WTC11 (cell line): ENCODE results near the gene PAOX. TPM values are rescaled to one million over a fixed set of nuclear protein-coding genes. Genes with fewer than 3 reads are reported as not detected.

Source experiments
- ATAC-seq: fragments of 200-7000 bp; cut with Tn5 transposase; 2 replicates; pipeline ENCODE4 v1.10.0; 2021; ENCODE audit warnings: mild to moderate bottlenecking, moderate library complexity
- CTCF ChIA-PET: fragments of 300-600 bp; sonication (Branson Sonifier 250); formaldehyde crosslinking; loops from one replicate; lab custom pipeline; 2021; ENCODE audit warnings: antibody characterized with exemption; lab: Charles Lee
- POLR2A ChIA-PET: fragments of 350-600 bp; sonication (Branson Sonifier 250); formaldehyde crosslinking; loops from one replicate; lab custom pipeline; 2021; ENCODE audit warnings: antibody characterized with exemption; lab: Charles Lee
- DNase-seq: peaks from one replicate; pipeline ENCODE4 v3.0.0; 2021; ENCODE audit warnings: low spot score
- H3K27ac Mint-ChIP-seq: 2 replicates; pipeline ENCODE4 v1.8.0; 2021; ENCODE audit warnings: mixed read lengths
- H3K27me3 Mint-ChIP-seq: 2 replicates; pipeline ENCODE4 v1.8.0; 2021; ENCODE audit warnings: low read depth, mild to moderate bottlenecking, moderate library complexity, mixed read lengths
- H3K36me3 Mint-ChIP-seq: 2 replicates; pipeline ENCODE4 v1.8.0; 2021; ENCODE audit warnings: mixed read lengths
- H3K4me1 Mint-ChIP-seq: 2 replicates; pipeline ENCODE4 v1.8.0; 2022; ENCODE audit warnings: mixed read lengths
- H3K4me3 Mint-ChIP-seq: 2 replicates; pipeline ENCODE4 v1.8.0; 2021; ENCODE audit warnings: mild to moderate bottlenecking, moderate library complexity, mixed read lengths
- H3K9me3 Mint-ChIP-seq: 2 replicates; pipeline ENCODE4 v1.8.0; 2021; ENCODE audit warnings: mixed read lengths
- E2F5 ChIP-seq: sonication (generic); formaldehyde crosslinking; IDR thresholded peaks from 2 replicates; pipeline ENCODE4 v1.8.1; 2022; ENCODE audit warnings: mild to moderate bottlenecking, moderate library complexity, missing genetic modification reagents
- ERG ChIP-seq: fragments of 250-450 bp; sonication (Bioruptor Pico); IDR thresholded peaks from 2 replicates; pipeline ENCODE4 v1.8.0; 2021; ENCODE audit warnings: mild to moderate bottlenecking
- ESRRA ChIP-seq: sonication (generic); formaldehyde crosslinking; IDR thresholded peaks from 2 replicates; pipeline ENCODE4 v1.8.1; 2022; ENCODE audit warnings: mild to moderate bottlenecking, missing genetic modification reagents, borderline replicate concordance
- FOXJ3 ChIP-seq: sonication (generic); formaldehyde crosslinking; IDR thresholded peaks from 2 replicates; pipeline ENCODE4 v1.9.0; 2021; ENCODE audit warnings: missing genetic modification reagents, mild to moderate bottlenecking, borderline replicate concordance
- FOXK1 ChIP-seq: sonication (generic); formaldehyde crosslinking; IDR thresholded peaks from 2 replicates; pipeline ENCODE4 v1.8.0; 2022; ENCODE audit warnings: mild to moderate bottlenecking, moderate library complexity, missing genetic modification reagents
- GRHL2 ChIP-seq: fragments of 250-450 bp; sonication (Bioruptor Pico); IDR thresholded peaks from 2 replicates; pipeline ENCODE4 v1.8.0; 2022; ENCODE audit warnings: mild to moderate bottlenecking, moderate library complexity; ENCODE audit not compliant: insufficient replicate concordance, severe bottlenecking
- KAT7 ChIP-seq: sonication (generic); formaldehyde crosslinking; IDR thresholded peaks from 2 replicates; pipeline ENCODE4 v1.8.1; 2023; ENCODE audit warnings: missing genetic modification reagents, mild to moderate bottlenecking, borderline replicate concordance
- NFE2L1 ChIP-seq: sonication (generic); formaldehyde crosslinking; IDR thresholded peaks from 2 replicates; pipeline ENCODE4 v1.8.1; 2023; ENCODE audit warnings: missing genetic modification reagents
- NFYB ChIP-seq: sonication (generic); formaldehyde crosslinking; conservative IDR thresholded peaks from 2 replicates; pipeline ENCODE4 v1.8.0; 2022; ENCODE audit warnings: low read depth, missing genetic modification reagents
- PRRX2 ChIP-seq: fragments of 250-450 bp; sonication (Bioruptor Pico); IDR thresholded peaks from 2 replicates; pipeline ENCODE4 v1.8.0; 2021; ENCODE audit warnings: mild to moderate bottlenecking
- RELA ChIP-seq: sonication (generic); formaldehyde crosslinking; IDR thresholded peaks from 2 replicates; pipeline ENCODE4 v1.8.1; 2022; ENCODE audit warnings: missing genetic modification reagents, mild to moderate bottlenecking, borderline replicate concordance
- SP1 ChIP-seq: sonication (generic); formaldehyde crosslinking; conservative IDR thresholded peaks from 2 replicates; pipeline ENCODE4 v1.8.1; 2022; ENCODE audit warnings: missing genetic modification reagents
- TEAD1 ChIP-seq: sonication (generic); formaldehyde crosslinking; IDR thresholded peaks from 2 replicates; pipeline ENCODE4 v1.8.0; 2022; ENCODE audit warnings: mild to moderate bottlenecking, missing genetic modification reagents
- TEAD4 ChIP-seq: sonication (generic); formaldehyde crosslinking; IDR thresholded peaks from 2 replicates; pipeline ENCODE4 v1.8.0; 2022; ENCODE audit warnings: mild to moderate bottlenecking, missing genetic modification reagents
- TP53 ChIP-seq: sonication (generic); formaldehyde crosslinking; IDR thresholded peaks from 2 replicates; pipeline ENCODE4 v1.8.1; 2023; ENCODE audit warnings: mild to moderate bottlenecking, missing genetic modification reagents
- ZBTB21 ChIP-seq: sonication (generic); formaldehyde crosslinking; IDR thresholded peaks from 2 replicates; pipeline ENCODE4 v1.8.1; 2023; ENCODE audit warnings: mild to moderate bottlenecking, missing genetic modification reagents, borderline replicate concordance
- ZNF317 ChIP-seq: sonication (generic); formaldehyde crosslinking; IDR thresholded peaks from 2 replicates; pipeline ENCODE4 v1.8.1; 2023; ENCODE audit warnings: low read depth, mild to moderate bottlenecking, moderate library complexity, missing genetic modification reagents, borderline replicate concordance
- ZNF396 ChIP-seq: fragments of 250-450 bp; sonication (Bioruptor Pico); IDR thresholded peaks from 2 replicates; pipeline ENCODE4 v1.8.0; 2021; ENCODE audit warnings: mild to moderate bottlenecking, moderate library complexity, borderline replicate concordance
- ZNF423 ChIP-seq: fragments of 250-450 bp; sonication (Bioruptor Pico); IDR thresholded peaks from 2 replicates; pipeline ENCODE4 v2.1.2; 2022; ENCODE audit warnings: mild to moderate bottlenecking, moderate library complexity
- total RNA-seq: library from RNA; stranded (reverse); gene quantifications from 3 replicates; pipeline ENCODE4 v1.2.3, GENCODE V29; 2021
- TF ChIP-seq, protein P1 (sequence below): fragments of 250-450 bp; sonication (Bioruptor Pico); conservative IDR thresholded peaks from 2 replicates; pipeline ENCODE4 v1.9.0; 2021; ENCODE audit warnings: mild to moderate bottlenecking
- TF ChIP-seq, protein P2 (sequence below): sonication (generic); formaldehyde crosslinking; conservative IDR thresholded peaks from 2 replicates; pipeline ENCODE4 v1.8.1; 2023; ENCODE audit warnings: mild to moderate bottlenecking, low read depth, missing genetic modification reagents, moderate library complexity
- TF ChIP-seq, protein P3 (sequence below): fragments of 250-450 bp; sonication (Bioruptor Pico); IDR thresholded peaks from 2 replicates; pipeline ENCODE4 v2.1.2; 2022; ENCODE audit warnings: mild to moderate bottlenecking, moderate library complexity
- TF ChIP-seq, protein P4 (sequence below): sonication (generic); formaldehyde crosslinking; IDR thresholded peaks from 2 replicates; pipeline ENCODE4 v1.8.0; 2022; ENCODE audit warnings: mild to moderate bottlenecking, missing genetic modification reagents

The PAOX gene
- total RNA-seq, 1 experiment from 2014 or later = 3.6 TPM

- TF ChIP-seq GRHL2 (CRISPR knock-in tag) (no peak), FOXK1 (CRISPR knock-in tag) (0 out of 2 replicates have a peak, but pooled peaks have one; percentile 9), PRRX2 (no peak), NFYB (CRISPR knock-in tag) (0 out of 2 replicates have a peak, but pooled peaks have one; percentile 7), TEAD4 (CRISPR knock-in tag) (no peak), ESRRA (no peak), NFE2L1 (CRISPR knock-in tag) (peak; percentile 57)
- TF ChIP-seq, protein P1, sequence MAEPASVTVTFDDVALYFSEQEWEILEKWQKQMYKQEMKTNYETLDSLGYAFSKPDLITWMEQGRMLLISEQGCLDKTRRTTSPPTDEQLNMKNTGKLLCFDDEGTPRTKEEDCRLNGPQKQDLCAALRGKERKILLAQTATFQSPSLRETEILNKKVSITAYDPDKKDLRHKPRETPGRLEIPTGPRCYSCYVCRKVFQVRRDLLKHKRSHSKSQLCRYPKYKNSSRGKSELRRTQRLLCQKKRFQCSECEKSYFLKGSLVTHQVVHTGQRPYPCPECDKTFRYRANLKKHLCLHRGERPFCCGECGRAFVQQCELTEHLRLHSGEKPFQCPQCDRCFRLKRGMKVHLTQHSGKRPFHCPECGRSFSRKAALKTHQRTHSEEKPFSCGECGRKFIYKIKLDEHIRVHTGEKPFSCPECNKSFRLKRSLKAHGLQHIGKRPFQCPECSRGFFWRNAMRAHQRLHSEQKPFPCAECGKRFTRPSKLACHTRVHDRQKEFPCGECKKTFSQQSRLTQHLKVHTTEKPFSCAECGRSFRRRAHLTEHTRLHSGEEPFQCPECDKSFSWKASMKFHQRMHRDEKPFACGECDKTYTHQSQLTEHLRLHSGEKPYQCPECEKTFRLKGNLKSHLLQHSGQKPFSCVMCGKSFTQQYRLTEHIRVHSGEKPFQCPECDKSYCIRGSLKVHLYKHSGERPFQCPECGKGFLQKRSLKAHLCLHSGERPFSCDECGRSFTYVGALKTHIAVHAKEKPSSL (CRISPR knock-in tag) = no peak
- TF ChIP-seq, protein P2, sequence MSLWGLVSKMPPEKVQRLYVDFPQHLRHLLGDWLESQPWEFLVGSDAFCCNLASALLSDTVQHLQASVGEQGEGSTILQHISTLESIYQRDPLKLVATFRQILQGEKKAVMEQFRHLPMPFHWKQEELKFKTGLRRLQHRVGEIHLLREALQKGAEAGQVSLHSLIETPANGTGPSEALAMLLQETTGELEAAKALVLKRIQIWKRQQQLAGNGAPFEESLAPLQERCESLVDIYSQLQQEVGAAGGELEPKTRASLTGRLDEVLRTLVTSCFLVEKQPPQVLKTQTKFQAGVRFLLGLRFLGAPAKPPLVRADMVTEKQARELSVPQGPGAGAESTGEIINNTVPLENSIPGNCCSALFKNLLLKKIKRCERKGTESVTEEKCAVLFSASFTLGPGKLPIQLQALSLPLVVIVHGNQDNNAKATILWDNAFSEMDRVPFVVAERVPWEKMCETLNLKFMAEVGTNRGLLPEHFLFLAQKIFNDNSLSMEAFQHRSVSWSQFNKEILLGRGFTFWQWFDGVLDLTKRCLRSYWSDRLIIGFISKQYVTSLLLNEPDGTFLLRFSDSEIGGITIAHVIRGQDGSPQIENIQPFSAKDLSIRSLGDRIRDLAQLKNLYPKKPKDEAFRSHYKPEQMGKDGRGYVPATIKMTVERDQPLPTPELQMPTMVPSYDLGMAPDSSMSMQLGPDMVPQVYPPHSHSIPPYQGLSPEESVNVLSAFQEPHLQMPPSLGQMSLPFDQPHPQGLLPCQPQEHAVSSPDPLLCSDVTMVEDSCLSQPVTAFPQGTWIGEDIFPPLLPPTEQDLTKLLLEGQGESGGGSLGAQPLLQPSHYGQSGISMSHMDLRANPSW = no peak
- TF ChIP-seq, protein P3, sequence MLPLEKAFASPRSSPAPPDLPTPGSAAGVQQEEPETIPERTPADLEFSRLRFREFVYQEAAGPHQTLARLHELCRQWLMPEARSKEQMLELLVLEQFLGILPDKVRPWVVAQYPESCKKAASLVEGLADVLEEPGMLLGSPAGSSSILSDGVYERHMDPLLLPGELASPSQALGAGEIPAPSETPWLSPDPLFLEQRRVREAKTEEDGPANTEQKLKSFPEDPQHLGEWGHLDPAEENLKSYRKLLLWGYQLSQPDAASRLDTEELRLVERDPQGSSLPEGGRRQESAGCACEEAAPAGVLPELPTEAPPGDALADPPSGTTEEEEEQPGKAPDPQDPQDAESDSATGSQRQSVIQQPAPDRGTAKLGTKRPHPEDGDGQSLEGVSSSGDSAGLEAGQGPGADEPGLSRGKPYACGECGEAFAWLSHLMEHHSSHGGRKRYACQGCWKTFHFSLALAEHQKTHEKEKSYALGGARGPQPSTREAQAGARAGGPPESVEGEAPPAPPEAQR (CRISPR knock-in tag) = no peak
Observed at GRCh38 chr10:133356549-133357284, 22.3 kb upstream of the PAOX start (continued).

DNA sequence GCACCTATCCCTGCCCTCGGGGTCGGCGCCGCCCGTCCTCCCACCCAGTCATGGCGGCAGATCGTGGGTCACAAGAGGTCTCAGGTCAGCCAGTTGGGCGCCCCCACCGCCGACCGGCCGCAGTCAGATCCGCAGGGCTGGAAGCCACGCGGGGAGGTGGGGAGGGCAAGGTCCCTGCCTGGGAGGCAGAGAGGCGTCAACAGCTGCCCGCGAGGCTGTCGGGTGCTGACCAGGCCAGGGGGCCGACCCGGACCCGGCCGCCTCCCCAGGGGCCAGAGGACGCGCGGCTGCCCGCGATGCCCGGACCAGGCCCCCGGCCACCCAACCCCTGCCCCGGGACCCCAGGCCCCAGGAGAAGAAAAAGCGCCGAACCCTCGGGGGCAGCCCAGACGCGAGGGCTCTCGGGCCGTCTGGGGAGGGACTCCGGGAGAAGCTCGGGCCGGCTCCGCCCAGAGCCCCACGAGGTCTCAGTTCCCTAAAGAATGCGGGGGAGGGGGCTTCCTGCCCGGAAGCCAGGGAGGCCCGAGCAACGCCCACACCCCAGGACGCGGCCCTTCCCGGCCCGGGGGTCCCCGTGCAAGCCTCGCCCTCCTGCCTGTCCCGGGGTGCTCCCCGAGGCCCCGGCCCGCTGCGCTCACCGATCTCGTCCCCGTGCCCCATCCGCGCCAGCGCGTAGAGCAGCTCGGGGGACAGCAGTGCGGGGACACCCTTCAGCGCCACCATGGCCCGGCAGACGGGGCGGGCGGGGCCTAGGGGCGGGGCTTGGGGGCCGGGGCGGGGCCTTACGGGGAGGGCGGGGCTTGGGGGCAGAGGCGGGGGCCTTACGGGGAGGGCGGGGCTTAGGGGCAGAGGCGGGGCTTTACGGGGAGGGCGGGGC lies 21.5 kb upstream of the PAOX start, which contains the start of gene FUOM:
TSS of gene FUOM (minus strand) at position 735 of the 877 bp plus-strand sequence. CDS start at position 723, 12 bp downstream.
- ChIA-PET POLR2A (interaction anchor here (1.2 to 1.8 kb wide), 2 partner anchors 16 to 22 kb away, joined by 3 to 9 read pairs; partner anchors contain the start of gene PAOX), CTCF (interaction anchor here (0.6 to 2.5 kb wide), 6 partner anchors 11 to 50 kb away, joined by 4 to 26 read pairs (median 6); partner anchors contain the start of gene PRAP1)
- DNase-seq (peak; percentile 82), ATAC-seq (peak; percentile 87)
- Mint-ChIP-seq H3K9me3 (no peaks in the 10 kb centered on the region), H3K27ac (no peak within 1 kb of the TSS), H3K27me3 (peaks cover 12% of the 10 kb centered on the region), H3K4me1 (no peaks in the 10 kb centered on the region), H3K4me3 (peak within 1 kb of the TSS; percentile 72), H3K36me3 (peaks cover 10% of the 10 kb centered on the region)
- TF ChIP-seq TEAD1 (CRISPR knock-in tag) (0 out of 2 replicates have a peak, but pooled peaks have one; percentile 71), NFYB (CRISPR knock-in tag) (0 out of 2 replicates have a peak, but pooled peaks have one; percentile 2), FOXJ3 (CRISPR knock-in tag) (no peak), ZNF317 (0 out of 2 replicates have a peak, but pooled peaks have one; percentile 26), TP53 (no peak), KAT7 (CRISPR knock-in tag) (no peak), E2F5 (CRISPR knock-in tag) (peak; percentile 46), ERG (CRISPR knock-in tag) (no peak), ZBTB21 (CRISPR knock-in tag) (no peak), RELA (CRISPR knock-in tag) (0 out of 2 replicates have a peak, but pooled peaks have one; percentile 44), SP1 (CRISPR knock-in tag) (peak; percentile 85), ZNF423 (CRISPR knock-in tag) (peak; percentile 95), NFE2L1 (CRISPR knock-in tag) (no peak; the same call in 1 of the 2 replicates), ZNF396 (CRISPR knock-in tag) (no peak), GRHL2 (CRISPR knock-in tag) (no peak)
- TF ChIP-seq, protein P4, sequence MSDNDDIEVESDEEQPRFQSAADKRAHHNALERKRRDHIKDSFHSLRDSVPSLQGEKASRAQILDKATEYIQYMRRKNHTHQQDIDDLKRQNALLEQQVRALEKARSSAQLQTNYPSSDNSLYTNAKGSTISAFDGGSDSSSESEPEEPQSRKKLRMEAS = peak; percentile 45; the same call in 1 of the 2 replicates
